ENCODE measurements around the gene PDSS2. TPM values are rescaled to one million over a fixed set of nuclear protein-coding genes. Genes with fewer than 3 reads are reported as not detected.

PDSS2 gene
- total and polyA plus RNA-seq, 7 donors, result 4.7 to 16.7 (median 9.3) TPM

- Histone ChIP-seq H3K27me3 (ENCODE audit: insufficient read depth in 3 of 3, low read length in 2 of 3) (no peaks in the 10 kb centered on the region), H3K9me3 (no peaks in the 10 kb centered on the region), H3K4me1 (no peaks in the 10 kb centered on the region), H3K27ac (no peak overlapping the region), H3K36me3 (ENCODE audit: insufficient read depth in 1 of 2, low read depth in 1 of 2) (no peaks in the 10 kb centered on the region), H3K4me3 (no peak overlapping the region)
- ATAC-seq (no peak), DNase-seq (no peak)
- 92 to 95% (median 95%) methylated on average over 6 of the region's 6 CpGs for WGBS, 3 donors
- no peak for TF ChIP-seq CTCF (IDR thresholded peaks at IDR 0.05)
- intact Hi-C loops (cut with DNase I), result no loop called here
These were observed 335.9 kb downstream of the PDSS2 start for GRCh38 chr6:107123501-107123900.

GRCh38 chr6:107122748-107123147 is 336.6 kb downstream of the PDSS2 start:
- no peak overlapping the region for H3K27ac ChIP-seq
- H3K27me3 ChIP-seq (ENCODE audit: insufficient read depth in 3 of 3, low read length in 2 of 3), result no peaks in the 10 kb centered on the region
- ATAC-seq, result no peak
- H3K36me3 ChIP-seq (ENCODE audit: insufficient read depth in 1 of 2, low read depth in 1 of 2), result no peaks in the 10 kb centered on the region
- no peaks in the 10 kb centered on the region for H3K4me1 ChIP-seq
- H3K9me3 ChIP-seq, result no peaks in the 10 kb centered on the region
- no peak overlapping the region for H3K4me3 ChIP-seq
- DNase-seq, result no peak
- WGBS, 3 donors, result 90 to 94% (median 93%) methylated on average over 4 of the region's 4 CpGs
- no peak for TF ChIP-seq CTCF (IDR thresholded peaks at IDR 0.05)
- intact Hi-C loops (cut with DNase I), result no loop called here

- Histone ChIP-seq H3K27ac (no peak overlapping the region), H3K4me3 (no peak overlapping the region), H3K27me3 (ENCODE audit: insufficient read depth in 3 of 3, low read length in 2 of 3) (no peaks in the 10 kb centered on the region), H3K4me1 (no peaks in the 10 kb centered on the region), H3K9me3 (no peaks in the 10 kb centered on the region), H3K36me3 (ENCODE audit: insufficient read depth in 1 of 2, low read depth in 1 of 2) (no peaks in the 10 kb centered on the region)
- 29 to 37% (median 33%) methylated on average over 8 of the region's 8 CpGs for WGBS, 3 donors
- intact Hi-C loops (cut with DNase I), result no loop called here
- TF ChIP-seq CTCF (IDR thresholded peaks at IDR 0.05), result no peak
- no peak for ATAC-seq
- no peak for DNase-seq
These were observed 337.3 kb downstream of the PDSS2 start for GRCh38 chr6:107121964-107122495.

- ATAC-seq (no peak), DNase-seq (no peak)
- Histone ChIP-seq H3K27me3 (ENCODE audit: insufficient read depth in 3 of 3, low read length in 2 of 3) (no peaks in the 10 kb centered on the region), H3K4me3 (no peak overlapping the region), H3K27ac (no peak overlapping the region), H3K36me3 (ENCODE audit: insufficient read depth in 1 of 2, low read depth in 1 of 2) (no peaks in the 10 kb centered on the region), H3K4me1 (peaks cover 5% of the 10 kb centered on the region), H3K9me3 (no peaks in the 10 kb centered on the region)
- 92 to 95% (median 93%) methylated on average over 6 of the region's 6 CpGs for WGBS, 3 donors
- intact Hi-C loops (cut with DNase I), result no loop called here
- no peak for TF ChIP-seq CTCF (IDR thresholded peaks at IDR 0.05)
These were observed 338.1 kb downstream of the PDSS2 start for GRCh38 chr6:107121266-107121665.

- ATAC-seq, result no peak
- 83 to 98% (median 96%) methylated on average over 4 of the region's 4 CpGs for WGBS, 3 donors
These were observed 339.0 kb downstream of the PDSS2 start for GRCh38 chr6:107120404-107120803.

More at GRCh38 chr6:107120404-107120803, 339.0 kb downstream of the PDSS2 start:
- H3K36me3 ChIP-seq (ENCODE audit: insufficient read depth in 1 of 2, low read depth in 1 of 2), result no peaks in the 10 kb centered on the region
- H3K4me1 ChIP-seq, result peaks cover 6% of the 10 kb centered on the region
- H3K9me3 ChIP-seq, result no peaks in the 10 kb centered on the region
- no peaks in the 10 kb centered on the region for H3K27me3 ChIP-seq (ENCODE audit: insufficient read depth in 3 of 3, low read length in 2 of 3)
- H3K27ac ChIP-seq, result no peak overlapping the region
- intact Hi-C loops (cut with DNase I), result no loop called here
- no peak overlapping the region for H3K4me3 ChIP-seq
- no peak for DNase-seq
- TF ChIP-seq CTCF (IDR thresholded peaks at IDR 0.05), result no peak
